GM12891 (cell line): ENCODE results near the gene COL18A1.

Source experiments
- PAX5 ChIP-seq: IDR thresholded peaks from 2 replicates; pipeline ENCODE4 v1.6.1; 2011; ENCODE audit warnings: low read length, moderate library complexity, mild to moderate bottlenecking; ENCODE audit not compliant: insufficient read depth, severe bottlenecking
- POLR2A ChIP-seq: IDR thresholded peaks from 2 replicates; pipeline ENCODE4 v1.6.1; 2011; ENCODE audit warnings: low read depth, low read length, control low read depth
- POLR2AphosphoS5 ChIP-seq: IDR thresholded peaks from 2 replicates; pipeline ENCODE4 v1.6.1; 2011; ENCODE audit warnings: low read depth, low read length, control low read depth
- POU2F2 ChIP-seq: IDR thresholded peaks from 2 replicates; pipeline ENCODE4 v1.6.1; 2011; ENCODE audit warnings: low read depth, mild to moderate bottlenecking, control low read depth, low read length, moderate library complexity
- TAF1 ChIP-seq: IDR thresholded peaks from 2 replicates; pipeline ENCODE4 v1.6.1; 2011; ENCODE audit warnings: low read depth, low read length, control low read depth

DNA sequence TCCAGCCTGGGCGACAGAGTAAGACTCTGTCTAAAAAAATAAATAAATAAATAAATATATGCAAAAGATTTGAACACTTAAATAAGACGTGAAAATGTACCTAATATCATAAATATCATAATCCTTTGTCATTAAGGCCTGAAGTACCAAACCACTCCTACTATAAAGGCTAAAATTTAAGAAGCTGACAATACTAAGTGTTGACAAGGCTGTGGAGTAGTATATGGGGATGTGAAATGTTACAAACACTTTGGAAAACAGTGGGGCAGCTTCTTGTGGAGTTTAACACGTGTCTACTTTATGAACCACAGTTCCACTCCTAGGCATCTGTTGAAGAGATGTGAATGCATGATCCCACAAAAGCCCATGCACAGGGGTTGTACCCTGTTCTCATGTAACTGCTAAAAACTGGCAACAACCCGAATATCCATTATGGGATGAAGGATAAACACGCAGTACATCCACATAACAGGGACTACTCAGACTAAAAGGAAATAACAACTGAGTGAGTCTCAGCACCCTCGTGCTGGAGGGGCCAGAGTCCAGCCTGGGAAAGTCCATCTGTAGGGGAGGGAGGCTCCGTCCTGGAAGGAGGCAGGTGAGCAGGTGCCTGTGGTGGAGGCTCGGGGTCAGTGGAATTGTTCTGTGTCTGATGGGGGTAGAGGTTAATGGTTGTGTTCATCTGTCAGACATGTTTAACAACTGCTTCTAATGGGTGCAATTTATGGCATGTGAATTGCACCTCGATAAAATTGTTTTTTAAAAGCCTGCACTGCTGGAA, 143.9 kb downstream of the COL18A1 start:
- TF ChIP-seq POLR2A, result no peak
- TF ChIP-seq TAF1, result no peak
- TF ChIP-seq POLR2AphosphoS5, result no peak
- TF ChIP-seq PAX5, result no peak
- TF ChIP-seq POU2F2, result no peak
